ENCODE measurements around the gene PDHB. TPM values are rescaled to one million over a fixed set of nuclear protein-coding genes. Genes with fewer than 3 reads are reported as not detected.

Gene PDHB
- total and polyA plus RNA-seq, 4 donors = 47.8 to 92.1 (median 60.6) TPM

DNA sequence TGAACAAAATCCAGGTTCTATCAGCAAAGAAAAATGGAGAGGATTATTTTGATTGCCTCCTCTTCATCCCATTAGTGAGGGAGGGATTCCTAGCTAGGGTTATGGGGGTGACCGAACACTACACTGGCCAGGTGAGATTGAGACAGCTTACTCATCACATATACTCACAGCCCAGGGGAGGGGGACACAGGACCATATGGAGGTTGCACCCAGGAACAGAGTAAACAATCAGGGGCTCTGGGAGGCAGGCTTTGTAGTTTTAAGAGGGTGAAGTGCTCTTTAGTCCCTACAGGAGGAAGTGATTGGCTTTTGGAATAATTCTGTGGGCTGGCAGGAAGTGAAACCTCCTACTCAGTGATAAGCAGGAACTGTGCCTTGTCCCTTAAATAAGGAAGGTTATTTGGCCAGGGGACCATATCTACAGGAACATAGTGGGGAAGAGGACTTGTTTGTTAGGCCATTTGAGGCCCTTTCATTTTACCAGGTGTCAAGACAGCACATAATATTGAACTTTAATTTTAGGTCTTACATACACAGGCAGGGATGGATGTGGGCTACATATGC, 40.8 kb upstream of the PDHB start:
- Histone ChIP-seq H3K9me3 (ENCODE audit: control insufficient read depth in 4 of 4, low read length in 3 of 4) (no peaks in the 10 kb centered on the region), H3K4me3 (ENCODE audit: low read depth in 1 of 3, low read length in 3 of 3) (no peak overlapping the region), H3K27me3 (ENCODE audit: control insufficient read depth in 4 of 4, insufficient read depth in 4 of 4, low read length in 3 of 4) (no peaks in the 10 kb centered on the region), H3K4me1 (ENCODE audit: control insufficient read depth in 4 of 4, insufficient read depth in 4 of 4, low read length in 3 of 4) (peaks cover 22 to 44% (median 33%) of the 10 kb centered on the region in 4 donors), H3K36me3 (ENCODE audit: control insufficient read depth in 4 of 4, insufficient read depth in 3 of 4, low read depth in 1 of 4, low read length in 3 of 4) (no peaks in the 10 kb centered on the region), H3K27ac (ENCODE audit: low read depth in 1 of 2, low read length in 2 of 2) (peak overlapping the region; percentile 55 to 77), H3K9ac (ENCODE audit: low read depth in 1 of 2, low read length in 2 of 2) (no peak overlapping the region)
- no peak for DNase-seq (ENCODE audit: low spot score)
- TF ChIP-seq, protein P1, sequence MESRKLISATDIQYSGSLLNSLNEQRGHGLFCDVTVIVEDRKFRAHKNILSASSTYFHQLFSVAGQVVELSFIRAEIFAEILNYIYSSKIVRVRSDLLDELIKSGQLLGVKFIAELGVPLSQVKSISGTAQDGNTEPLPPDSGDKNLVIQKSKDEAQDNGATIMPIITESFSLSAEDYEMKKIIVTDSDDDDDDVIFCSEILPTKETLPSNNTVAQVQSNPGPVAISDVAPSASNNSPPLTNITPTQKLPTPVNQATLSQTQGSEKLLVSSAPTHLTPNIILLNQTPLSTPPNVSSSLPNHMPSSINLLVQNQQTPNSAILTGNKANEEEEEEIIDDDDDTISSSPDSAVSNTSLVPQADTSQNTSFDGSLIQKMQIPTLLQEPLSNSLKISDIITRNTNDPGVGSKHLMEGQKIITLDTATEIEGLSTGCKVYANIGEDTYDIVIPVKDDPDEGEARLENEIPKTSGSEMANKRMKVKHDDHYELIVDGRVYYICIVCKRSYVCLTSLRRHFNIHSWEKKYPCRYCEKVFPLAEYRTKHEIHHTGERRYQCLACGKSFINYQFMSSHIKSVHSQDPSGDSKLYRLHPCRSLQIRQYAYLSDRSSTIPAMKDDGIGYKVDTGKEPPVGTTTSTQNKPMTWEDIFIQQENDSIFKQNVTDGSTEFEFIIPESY (IDR thresholded peaks at IDR 0.05) = no peak
- TF ChIP-seq FOXA2 (IDR thresholded peaks at IDR 0.05) = no peak
- no peak for TF ChIP-seq SP1 (IDR thresholded peaks at IDR 0.05)
- TF ChIP-seq HNF4A (conservative IDR thresholded peaks at IDR 0.05) = no peak
- no peak for TF ChIP-seq GABPA (IDR thresholded peaks at IDR 0.05 in 1 of 2, conservative IDR thresholded peaks at IDR 0.05 in 1 of 2)
- no peak for TF ChIP-seq RAD21 (IDR thresholded peaks at IDR 0.05)
- TF ChIP-seq, protein P2, sequence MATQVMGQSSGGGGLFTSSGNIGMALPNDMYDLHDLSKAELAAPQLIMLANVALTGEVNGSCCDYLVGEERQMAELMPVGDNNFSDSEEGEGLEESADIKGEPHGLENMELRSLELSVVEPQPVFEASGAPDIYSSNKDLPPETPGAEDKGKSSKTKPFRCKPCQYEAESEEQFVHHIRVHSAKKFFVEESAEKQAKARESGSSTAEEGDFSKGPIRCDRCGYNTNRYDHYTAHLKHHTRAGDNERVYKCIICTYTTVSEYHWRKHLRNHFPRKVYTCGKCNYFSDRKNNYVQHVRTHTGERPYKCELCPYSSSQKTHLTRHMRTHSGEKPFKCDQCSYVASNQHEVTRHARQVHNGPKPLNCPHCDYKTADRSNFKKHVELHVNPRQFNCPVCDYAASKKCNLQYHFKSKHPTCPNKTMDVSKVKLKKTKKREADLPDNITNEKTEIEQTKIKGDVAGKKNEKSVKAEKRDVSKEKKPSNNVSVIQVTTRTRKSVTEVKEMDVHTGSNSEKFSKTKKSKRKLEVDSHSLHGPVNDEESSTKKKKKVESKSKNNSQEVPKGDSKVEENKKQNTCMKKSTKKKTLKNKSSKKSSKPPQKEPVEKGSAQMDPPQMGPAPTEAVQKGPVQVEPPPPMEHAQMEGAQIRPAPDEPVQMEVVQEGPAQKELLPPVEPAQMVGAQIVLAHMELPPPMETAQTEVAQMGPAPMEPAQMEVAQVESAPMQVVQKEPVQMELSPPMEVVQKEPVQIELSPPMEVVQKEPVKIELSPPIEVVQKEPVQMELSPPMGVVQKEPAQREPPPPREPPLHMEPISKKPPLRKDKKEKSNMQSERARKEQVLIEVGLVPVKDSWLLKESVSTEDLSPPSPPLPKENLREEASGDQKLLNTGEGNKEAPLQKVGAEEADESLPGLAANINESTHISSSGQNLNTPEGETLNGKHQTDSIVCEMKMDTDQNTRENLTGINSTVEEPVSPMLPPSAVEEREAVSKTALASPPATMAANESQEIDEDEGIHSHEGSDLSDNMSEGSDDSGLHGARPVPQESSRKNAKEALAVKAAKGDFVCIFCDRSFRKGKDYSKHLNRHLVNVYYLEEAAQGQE (IDR thresholded peaks at IDR 0.05) = no peak
- TF ChIP-seq EGR1 (IDR thresholded peaks at IDR 0.05; ENCODE audit: low read depth in 2 of 2) = no peak
- TF ChIP-seq, protein P3, sequence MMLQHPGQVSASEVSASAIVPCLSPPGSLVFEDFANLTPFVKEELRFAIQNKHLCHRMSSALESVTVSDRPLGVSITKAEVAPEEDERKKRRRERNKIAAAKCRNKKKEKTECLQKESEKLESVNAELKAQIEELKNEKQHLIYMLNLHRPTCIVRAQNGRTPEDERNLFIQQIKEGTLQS (IDR thresholded peaks at IDR 0.05) = no peak
- TF ChIP-seq, protein P4, sequence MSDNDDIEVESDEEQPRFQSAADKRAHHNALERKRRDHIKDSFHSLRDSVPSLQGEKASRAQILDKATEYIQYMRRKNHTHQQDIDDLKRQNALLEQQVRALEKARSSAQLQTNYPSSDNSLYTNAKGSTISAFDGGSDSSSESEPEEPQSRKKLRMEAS (IDR thresholded peaks at IDR 0.05) = no peak
- no peak for TF ChIP-seq JUND (IDR thresholded peaks at IDR 0.05)
- no peak for TF ChIP-seq YY1 (IDR thresholded peaks at IDR 0.05)
- no peak for TF ChIP-seq FOXA1 (IDR thresholded peaks at IDR 0.05)
- TF ChIP-seq, protein P5, sequence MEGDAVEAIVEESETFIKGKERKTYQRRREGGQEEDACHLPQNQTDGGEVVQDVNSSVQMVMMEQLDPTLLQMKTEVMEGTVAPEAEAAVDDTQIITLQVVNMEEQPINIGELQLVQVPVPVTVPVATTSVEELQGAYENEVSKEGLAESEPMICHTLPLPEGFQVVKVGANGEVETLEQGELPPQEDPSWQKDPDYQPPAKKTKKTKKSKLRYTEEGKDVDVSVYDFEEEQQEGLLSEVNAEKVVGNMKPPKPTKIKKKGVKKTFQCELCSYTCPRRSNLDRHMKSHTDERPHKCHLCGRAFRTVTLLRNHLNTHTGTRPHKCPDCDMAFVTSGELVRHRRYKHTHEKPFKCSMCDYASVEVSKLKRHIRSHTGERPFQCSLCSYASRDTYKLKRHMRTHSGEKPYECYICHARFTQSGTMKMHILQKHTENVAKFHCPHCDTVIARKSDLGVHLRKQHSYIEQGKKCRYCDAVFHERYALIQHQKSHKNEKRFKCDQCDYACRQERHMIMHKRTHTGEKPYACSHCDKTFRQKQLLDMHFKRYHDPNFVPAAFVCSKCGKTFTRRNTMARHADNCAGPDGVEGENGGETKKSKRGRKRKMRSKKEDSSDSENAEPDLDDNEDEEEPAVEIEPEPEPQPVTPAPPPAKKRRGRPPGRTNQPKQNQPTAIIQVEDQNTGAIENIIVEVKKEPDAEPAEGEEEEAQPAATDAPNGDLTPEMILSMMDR (IDR thresholded peaks at IDR 0.05; ENCODE audit: low read depth, low read length, missing input control) = no peak
- TF ChIP-seq HNF4G (IDR thresholded peaks at IDR 0.05) = no peak
- TF ChIP-seq RXRA (IDR thresholded peaks at IDR 0.05) = no peak
- TF ChIP-seq TAF1 (conservative IDR thresholded peaks at IDR 0.05) = no peak
- TF ChIP-seq NR2F2 (IDR thresholded peaks at IDR 0.05) = no peak
- WGBS = 91% methylated on average over 1 of the region's 1 CpG

All from liver (tissue), 9 donors.